Breast epithelium (tissue), 3 donors: Measurements from ENCODE around the gene PLCL2.
"Not testable (repeated sequence)": the region's sequence is repeated elsewhere in the genome, so short reads cannot be mapped to it uniquely, and the experiment has no call there.

Source experiments
- POLR2A ChIP-seq: fragments of 450-650 bp; IDR thresholded peaks from one replicate; pipeline ENCODE4 v1.6.1; 2016; ENCODE audit warnings: antibody characterized with exemption, mild to moderate bottlenecking, moderate library complexity
- POLR2AphosphoS5 ChIP-seq, 3 donors: sonication (generic); formaldehyde crosslinking; IDR thresholded peaks; one replicate each; pipeline ENCODE4 v1.6.1; 2017; ENCODE audit warnings: antibody characterized with exemption in 3 of 3
- TF ChIP-seq, protein P1 (sequence below), 3 donors: fragments of 450-650 bp; IDR thresholded peaks; one replicate each; pipeline ENCODE4 v1.5.1; 2016 to 2017; ENCODE audit warnings: antibody characterized with exemption in 3 of 3, mild to moderate bottlenecking in 3 of 3, moderate library complexity in 3 of 3

DNA sequence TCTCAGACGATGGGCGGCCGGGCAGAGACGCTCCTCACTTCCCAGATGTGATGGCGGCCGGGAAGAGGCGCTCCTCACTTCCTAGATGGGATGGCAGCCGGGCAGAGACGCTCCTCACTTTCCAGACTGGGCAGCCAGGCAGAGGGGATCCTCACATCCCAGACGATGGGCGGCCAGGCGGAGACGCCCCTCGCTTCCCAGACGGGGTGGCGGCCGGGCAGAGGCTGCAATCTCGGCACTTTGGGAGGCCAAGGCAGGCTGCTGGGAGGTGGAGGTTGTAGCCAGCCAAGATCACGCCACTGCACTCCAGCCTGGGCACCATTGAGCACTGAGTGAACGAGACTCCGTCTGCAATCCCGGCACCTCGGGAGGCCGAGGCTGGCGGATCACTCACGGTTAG is 95.8 kb downstream of the PLCL2 start:
- TF ChIP-seq, protein P1, sequence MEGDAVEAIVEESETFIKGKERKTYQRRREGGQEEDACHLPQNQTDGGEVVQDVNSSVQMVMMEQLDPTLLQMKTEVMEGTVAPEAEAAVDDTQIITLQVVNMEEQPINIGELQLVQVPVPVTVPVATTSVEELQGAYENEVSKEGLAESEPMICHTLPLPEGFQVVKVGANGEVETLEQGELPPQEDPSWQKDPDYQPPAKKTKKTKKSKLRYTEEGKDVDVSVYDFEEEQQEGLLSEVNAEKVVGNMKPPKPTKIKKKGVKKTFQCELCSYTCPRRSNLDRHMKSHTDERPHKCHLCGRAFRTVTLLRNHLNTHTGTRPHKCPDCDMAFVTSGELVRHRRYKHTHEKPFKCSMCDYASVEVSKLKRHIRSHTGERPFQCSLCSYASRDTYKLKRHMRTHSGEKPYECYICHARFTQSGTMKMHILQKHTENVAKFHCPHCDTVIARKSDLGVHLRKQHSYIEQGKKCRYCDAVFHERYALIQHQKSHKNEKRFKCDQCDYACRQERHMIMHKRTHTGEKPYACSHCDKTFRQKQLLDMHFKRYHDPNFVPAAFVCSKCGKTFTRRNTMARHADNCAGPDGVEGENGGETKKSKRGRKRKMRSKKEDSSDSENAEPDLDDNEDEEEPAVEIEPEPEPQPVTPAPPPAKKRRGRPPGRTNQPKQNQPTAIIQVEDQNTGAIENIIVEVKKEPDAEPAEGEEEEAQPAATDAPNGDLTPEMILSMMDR (IDR thresholded peaks at IDR 0.05) = not testable (repeated sequence)
- not testable (repeated sequence) for TF ChIP-seq POLR2A; POLR2AphosphoS5 (IDR thresholded peaks at IDR 0.05)
